ENCODE results near the gene MGAT5B.

- TF ChIP-seq CTCF (IDR thresholded peaks at IDR 0.05) (no peak), EZH2 (IDR thresholded peaks at IDR 0.05; ENCODE audit: borderline replicate concordance, insufficient read depth, low read depth, low read length, poor library complexity, severe bottlenecking) (no peak)
Observed at GRCh38 chr17:76992891-76993290, 124.7 kb downstream of the MGAT5B start.

Measured in B cell (primary cell).